B cell (primary cell): Measurements from ENCODE around the gene HSPB3. TPM values are rescaled to one million over a fixed set of nuclear protein-coding genes. Genes with fewer than 3 reads are reported as not detected.
"Not testable (repeated sequence)": the region's sequence is repeated elsewhere in the genome, so short reads cannot be mapped to it uniquely, and the experiment has no call there.

Source experiments
- ATAC-seq: fragments of 200-7000 bp; cut with Tn5 transposase; one replicate; pipeline ENCODE4 v1.10.0; 2021; ENCODE audit warnings: low read depth, mild to moderate bottlenecking, moderate number of reproducible peaks, moderate library complexity
- CTCF ChIA-PET: fragments of 350-600 bp; sonication (Branson Sonifier 250); formaldehyde crosslinking; loops from one replicate; lab custom pipeline; 2021; ENCODE audit warnings: antibody characterized with exemption, inconsistent platforms; lab: Charles Lee
- POLR2A ChIA-PET: fragments of 350-600 bp; sonication (Branson Sonifier 250); formaldehyde crosslinking; loops from one replicate; lab custom pipeline; 2021; ENCODE audit warnings: antibody characterized with exemption; lab: Charles Lee
- DNase-seq: peaks from one replicate; pipeline ENCODE4 v3.0.0; 2013
- H2AFZ ChIP-seq: 2 replicates; pipeline ENCODE4 v1.6.1; 2012; ENCODE audit warnings: mild to moderate bottlenecking, low read depth, low read length; ENCODE audit not compliant: insufficient read depth, poor library complexity, severe bottlenecking
- H3K27ac ChIP-seq, 2 donors: 1 replicate in 1 of 2; 2 replicates in 1 of 2; pipeline ENCODE4 v1.5.1; 2012 to 2013; ENCODE audit warnings: low read length in 2 of 2, mild to moderate bottlenecking in 2 of 2, moderate library complexity in 1 of 2
- H3K27me3 ChIP-seq, 4 experiments: fragments of 200-600 bp in 1 of 4; sonication (generic) in 1 of 4; replicated peaks in 1 of 4; 1 replicate in 2 of 4; 2 replicates in 2 of 4; pipeline versions ENCODE4 v1.6.1 to v1.7.0; 2013 to 2016; ENCODE audit warnings: low read length in 3 of 4, mild to moderate bottlenecking in 2 of 4, mixed read lengths in 1 of 4, moderate library complexity in 1 of 4; ENCODE audit not compliant: insufficient read depth in 4 of 4, control insufficient read depth in 3 of 4; ENCODE audit errors: control extremely low read depth in 1 of 4
- H3K36me3 ChIP-seq, 2 experiments: replicated peaks in 1 of 2; 1 replicate in 1 of 2; 2 replicates in 1 of 2; pipeline versions ENCODE4 v1.6.1 to v1.7.1; 2013; ENCODE audit warnings: low read length in 1 of 2; ENCODE audit not compliant: insufficient read depth in 2 of 2, control insufficient read depth in 1 of 2; ENCODE audit errors: control extremely low read depth in 1 of 2, extremely low read depth in 1 of 2
- H3K4me1 ChIP-seq, 2 donors: fragments of 200-600 bp in 1 of 2; sonication (generic) in 1 of 2; 1 replicate in 1 of 2; 2 replicates in 1 of 2; pipeline versions ENCODE4 v1.5.1 to v1.6.1; 2013 to 2017; ENCODE audit warnings: low read length in 2 of 2; ENCODE audit not compliant: control insufficient read depth in 2 of 2, insufficient read depth in 2 of 2
- H3K4me2 ChIP-seq: replicated peaks from 2 replicates; pipeline ENCODE3; 2012; ENCODE audit warnings: mild to moderate bottlenecking, low read depth, low read length; ENCODE audit not compliant: poor library complexity, severe bottlenecking
- H3K4me3 ChIP-seq, 5 experiments: fragments of 200-600 bp in 1 of 5; sonication (generic) in 1 of 5; 1 replicate in 3 of 5; 2 replicates in 2 of 5; pipeline versions ENCODE4 v1.5.1 to v1.7.0; 2011 to 2016; ENCODE audit warnings: low read length in 4 of 5, mild to moderate bottlenecking in 4 of 5, low read depth in 2 of 5, control low read depth in 1 of 5, moderate library complexity in 1 of 5; ENCODE audit not compliant: insufficient read depth in 1 of 5; ENCODE audit errors: control extremely low read depth in 1 of 5, extremely low read depth in 1 of 5
- H3K79me2 ChIP-seq: fragments of 200-600 bp; sonication (generic); one replicate; pipeline ENCODE4 v1.6.0; 2016; ENCODE audit warnings: low read length; ENCODE audit not compliant: control insufficient read depth, insufficient read depth
- H3K9ac ChIP-seq: fragments of 200-600 bp; sonication (generic); 2 replicates; pipeline ENCODE4 v1.6.1; 2017; ENCODE audit warnings: mild to moderate bottlenecking, low read length, moderate library complexity
- H3K9me3 ChIP-seq, 3 donors: one replicate each; pipeline versions ENCODE4 v1.6.1 to v1.7.1; 2013; ENCODE audit warnings: low read length in 2 of 3; ENCODE audit not compliant: control insufficient read depth in 2 of 3, insufficient read depth in 1 of 3; ENCODE audit errors: control extremely low read depth in 1 of 3
- H4K20me1 ChIP-seq: 2 replicates; pipeline ENCODE4 v1.6.0; 2012; ENCODE audit warnings: mild to moderate bottlenecking, low read length; ENCODE audit not compliant: insufficient read depth, control insufficient read depth, poor library complexity, severe bottlenecking
- H3K27ac Mint-ChIP-seq: one replicate; pipeline ENCODE4 v1.8.0; 2021; ENCODE audit warnings: mixed read lengths
- H3K27me3 Mint-ChIP-seq: one replicate; pipeline ENCODE4 v1.8.0; 2021; ENCODE audit warnings: mixed read lengths
- H3K4me1 Mint-ChIP-seq: one replicate; pipeline ENCODE4 v1.8.0; 2021; ENCODE audit warnings: mixed read lengths
- H3K4me3 Mint-ChIP-seq: one replicate; pipeline ENCODE4 v1.8.0; 2021; ENCODE audit warnings: mixed read lengths
- H3K9me3 Mint-ChIP-seq: one replicate; pipeline ENCODE4 v1.8.0; 2022; ENCODE audit warnings: mixed read lengths; ENCODE audit not compliant: insufficient read depth
- CTCF ChIP-seq: fragments of 200-600 bp; IDR thresholded peaks from one replicate; pipeline ENCODE4 v1.8.0; 2022; ENCODE audit warnings: antibody characterized with exemption, mild to moderate bottlenecking
- EZH2 ChIP-seq: IDR thresholded peaks from 2 replicates; pipeline ENCODE4 v1.6.1; 2012; ENCODE audit warnings: borderline replicate concordance, low read depth, mild to moderate bottlenecking, moderate library complexity, low read length; ENCODE audit not compliant: insufficient read depth, poor library complexity, severe bottlenecking
- WGBS: methylation state at CpG from one replicate; pipeline ENCODE4 v1.1.5; 2013; ENCODE audit warnings: missing lambda C conversion rate; ENCODE audit not compliant: insufficient coverage; 5-methylcytosine and 5-hydroxymethylcytosine counted together
- intact Hi-C: fragments of 100-400 bp; cut with micrococcal nuclease; formaldehyde crosslinking; loops from one replicate; pipeline ENCODE4 v1.10.0; 2022
- polyA plus RNA-seq: library from polyadenylated mRNA; depleted of rRNA; stranded (reverse); fragments of >200 nt; gene quantifications from 2 replicates; pipeline ENCODE4 v1.2.3, GENCODE V29; 2012
- total RNA-seq, 2 donors: library from RNA; stranded (reverse); fragments of 120-200 nt in 1 of 2; gene quantifications; 1 replicate in 1 of 2; 2 replicates in 1 of 2; pipeline versions ENCODE4 v1.2.3 to v1.2.4, GENCODE V29; 2013 to 2022

The HSPB3 gene
- total and polyA plus RNA-seq, 2 donors (not counting 1 experiment from before 2014, with no cell fraction given) = not detected

DNA sequence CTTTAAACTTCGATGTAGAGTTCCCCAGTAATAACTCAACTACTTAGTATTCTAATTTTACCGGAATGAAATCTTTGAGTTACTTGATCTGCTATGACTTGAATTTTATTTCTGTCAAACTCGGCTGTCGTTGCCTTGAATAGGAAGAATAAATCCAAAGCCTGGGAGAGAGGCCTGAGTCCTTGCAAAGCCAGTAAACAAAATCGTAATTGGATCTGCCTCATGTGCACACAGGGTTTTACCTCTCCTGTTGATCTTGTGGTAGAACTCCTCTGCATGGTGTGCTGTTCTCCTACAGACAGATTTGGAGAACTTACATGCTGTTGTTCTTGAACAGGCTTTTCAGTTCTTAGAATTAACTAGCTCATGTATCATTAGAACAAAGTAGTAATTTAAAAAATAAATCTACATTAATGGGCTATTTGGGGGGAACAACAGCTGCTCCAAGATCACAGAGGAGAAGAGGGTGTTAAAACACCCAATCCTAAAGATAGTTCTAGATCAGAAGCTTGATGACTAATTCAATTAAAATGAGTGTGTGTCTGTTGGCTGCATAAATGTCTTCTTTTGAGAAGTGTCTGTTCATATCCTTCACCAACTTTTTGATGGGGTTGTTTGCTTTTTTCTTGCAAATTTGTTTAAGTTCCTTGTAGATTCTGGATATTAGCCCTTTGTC lies 28.9 kb downstream of the HSPB3 start:
- no peaks in the 10 kb centered on the region for H3K27me3 ChIP-seq
- no peaks in the 10 kb centered on the region for H3K4me1 ChIP-seq
- Mint-ChIP-seq H3K27me3 (peaks cover 26% of the 10 kb centered on the region), H3K4me1 (peaks cover 6% of the 10 kb centered on the region), H3K27ac (no peak overlapping the region), H3K9me3 (no peaks in the 10 kb centered on the region), H3K4me3 (no peak overlapping the region)
- no peak overlapping the region for H3K4me2 ChIP-seq
- 94% methylated on average over 4 of the region's 5 CpGs for WGBS
- intact Hi-C loops = no loop called here
- DNase-seq (no peak), ATAC-seq (no peak)
- ChIA-PET CTCF (interaction anchor here (0.6 kb wide), 1 partner anchor 245 kb away, joined by 4 read pairs; no protein-coding TSS in a partner anchor), POLR2A (no interaction called here)
- no peak overlapping the region for H3K27ac ChIP-seq
- H3K4me3 ChIP-seq = no peak overlapping the region
- H3K9ac ChIP-seq = no peak overlapping the region
- H3K9me3 ChIP-seq = no peaks in the 10 kb centered on the region
- H3K79me2 ChIP-seq = no peaks in the 10 kb centered on the region
- no peaks in the 10 kb centered on the region for H4K20me1 ChIP-seq
- no peak for TF ChIP-seq EZH2
- no peak for TF ChIP-seq CTCF
- H2AFZ ChIP-seq = no peak overlapping the region
- H3K36me3 ChIP-seq = no peaks in the 10 kb centered on the region

GRCh38 chr5:54485659-54486058 lies 30.2 kb downstream of the HSPB3 start:
- POLR2A ChIA-PET, H3K9ac ChIP-seq, ATAC-seq, H3K4me3 ChIP-seq, intact Hi-C loops, DNase-seq, H4K20me1 ChIP-seq, H3K4me1 Mint-ChIP-seq, H3K27ac Mint-ChIP-seq, H3K79me2 ChIP-seq, H3K4me3 Mint-ChIP-seq, H2AFZ ChIP-seq, H3K27me3 ChIP-seq, H3K4me1 ChIP-seq, CTCF ChIA-PET, H3K9me3 Mint-ChIP-seq, H3K4me2 ChIP-seq, H3K9me3 ChIP-seq, H3K36me3 ChIP-seq, H3K27ac ChIP-seq: not testable (repeated sequence)
- peaks cover 21% of the 10 kb centered on the region for H3K27me3 Mint-ChIP-seq
